ENCODE results near the gene RASL11B. TPM values are rescaled to one million over a fixed set of nuclear protein-coding genes. Genes with fewer than 3 reads are reported as not detected.

RASL11B gene
- polyA plus RNA-seq, 1 donor (not counting 4 experiments of a cell fraction or from before 2014, with no cell fraction given), result 1.4 TPM

DNA sequence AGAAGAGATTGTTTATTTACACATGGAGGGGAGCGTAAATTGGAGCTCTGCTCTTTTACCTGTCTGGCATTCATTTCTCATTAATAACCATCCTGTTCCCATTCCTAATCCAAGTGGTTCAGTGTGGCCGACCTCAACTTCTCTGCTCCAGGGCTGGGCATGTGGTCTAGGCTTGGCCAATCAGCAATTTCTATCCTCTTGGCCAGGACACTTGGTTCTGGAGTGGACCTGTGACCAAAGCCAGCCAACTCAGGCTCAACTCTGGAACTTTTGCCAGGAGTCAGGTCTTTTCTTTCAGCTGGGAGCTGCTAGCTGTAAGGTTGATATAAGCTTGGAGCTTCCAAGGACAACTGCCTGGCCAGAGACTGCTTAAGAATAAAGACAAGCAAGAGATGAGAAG, 15.6 kb upstream of the RASL11B start:
- no peak for TF ChIP-seq EZH2 (IDR thresholded peaks at IDR 0.05; ENCODE audit: low read length)
- Histone ChIP-seq H3K27me3 (ENCODE audit: control insufficient read depth, extremely low read depth, insufficient read depth, low read length) (no peaks in the 10 kb centered on the region), H3K4me1 (ENCODE audit: control insufficient read depth, extremely low read depth, insufficient read depth, low read length) (peaks cover 7% of the 10 kb centered on the region), H3K9me3 (ENCODE audit: control insufficient read depth, low read depth, low read length) (no peaks in the 10 kb centered on the region), H3K27ac (ENCODE audit: control insufficient read depth, insufficient read depth, low read length) (no peak overlapping the region), H3K36me3 (ENCODE audit: control insufficient read depth in 2 of 2, extremely low read depth in 1 of 2, insufficient read depth in 2 of 2, low read length in 2 of 2) (no peaks in the 10 kb centered on the region), H3K4me3 (ENCODE audit: control insufficient read depth in 2 of 3, extremely low read depth in 1 of 3, insufficient read depth in 2 of 3, low read depth in 1 of 3, low read length in 3 of 3) (no peak overlapping the region), H3K79me2 (ENCODE audit: control insufficient read depth, insufficient read depth, low read length) (no peaks in the 10 kb centered on the region), H3K9me1 (ENCODE audit: control insufficient read depth, extremely low read depth, insufficient read depth, low read length) (no peaks in the 10 kb centered on the region), H2AFZ (ENCODE audit: control insufficient read depth, low read length) (no peak overlapping the region), H4K20me1 (ENCODE audit: control insufficient read depth, extremely low read depth, insufficient read depth, low read length) (no peaks in the 10 kb centered on the region), H3K4me2 (ENCODE audit: control insufficient read depth, extremely low read depth, insufficient read depth, low read depth, low read length) (no peak overlapping the region), H3K9ac (ENCODE audit: control insufficient read depth, extremely low read depth, insufficient read depth, low read length) (no peak overlapping the region)
- FAIRE-seq (no peak), DNase-seq (ENCODE audit: low read depth, low spot score) (no peak)
- dilution Hi-C loops (cut with MboI; ENCODE audit: extremely low pct_ligation_motif_present, low sequenced_read_pairs), result no loop called here

- no peak for DNase-seq (ENCODE audit: low read depth, low spot score)
- no peak overlapping the region for H3K4me2 ChIP-seq (ENCODE audit: control insufficient read depth, extremely low read depth, insufficient read depth, low read depth, low read length)
Measured at GRCh38 chr4:52848254-52848653, 13.9 kb upstream of the RASL11B start.

More at GRCh38 chr4:52848254-52848653, 13.9 kb upstream of the RASL11B start:
- no peak overlapping the region for H3K9ac ChIP-seq (ENCODE audit: control insufficient read depth, extremely low read depth, insufficient read depth, low read length)
- H3K4me1 ChIP-seq (ENCODE audit: control insufficient read depth, extremely low read depth, insufficient read depth, low read length), result peaks cover 8% of the 10 kb centered on the region
- no peaks in the 10 kb centered on the region for H3K9me3 ChIP-seq (ENCODE audit: control insufficient read depth, low read depth, low read length)
- no peaks in the 10 kb centered on the region for H3K36me3 ChIP-seq (ENCODE audit: control insufficient read depth in 2 of 2, extremely low read depth in 1 of 2, insufficient read depth in 2 of 2, low read length in 2 of 2)
- H3K9me1 ChIP-seq (ENCODE audit: control insufficient read depth, extremely low read depth, insufficient read depth, low read length), result no peaks in the 10 kb centered on the region
- H2AFZ ChIP-seq (ENCODE audit: control insufficient read depth, low read length), result no peak overlapping the region
- peak; percentile 9 for FAIRE-seq
- H3K4me3 ChIP-seq (ENCODE audit: control insufficient read depth in 2 of 3, extremely low read depth in 1 of 3, insufficient read depth in 2 of 3, low read depth in 1 of 3, low read length in 3 of 3), result no peak overlapping the region
- TF ChIP-seq EZH2 (IDR thresholded peaks at IDR 0.05; ENCODE audit: low read length), result no peak
- no peak for TF ChIP-seq CTCF (optimal IDR thresholded peaks at IDR 0.05 in 1 of 3, IDR thresholded peaks at IDR 0.05 in 1 of 3, conservative IDR thresholded peaks at IDR 0.05 in 1 of 3; ENCODE audit: extremely low read depth in 1 of 3, insufficient read depth in 2 of 3, low read length in 3 of 3)
- no peaks in the 10 kb centered on the region for H3K79me2 ChIP-seq (ENCODE audit: control insufficient read depth, insufficient read depth, low read length)
- no peaks in the 10 kb centered on the region for H4K20me1 ChIP-seq (ENCODE audit: control insufficient read depth, extremely low read depth, insufficient read depth, low read length)
- no peaks in the 10 kb centered on the region for H3K27me3 ChIP-seq (ENCODE audit: control insufficient read depth, extremely low read depth, insufficient read depth, low read length)
- dilution Hi-C loops (cut with MboI; ENCODE audit: extremely low pct_ligation_motif_present, low sequenced_read_pairs), result no loop called here
- H3K27ac ChIP-seq (ENCODE audit: control insufficient read depth, insufficient read depth, low read length), result no peak overlapping the region

Data from keratinocyte (primary cell).